Hippocampal formation (tissue), 2 donors: Measurements from ENCODE around the gene ZACN.
A peak's percentile ranks its signal among the peaks of the same experiment; 100 is the strongest.

Source experiments
- DNase-seq, 2 donors: peaks; one replicate each; lab custom pipeline; 2025; lab: John Stamatoyannopoulos, UW

ZACN gene

GRCh38 chr17:76102944-76103273 lies 23.9 kb downstream of the ZACN start:
- no peak for DNase-seq

- DNase-seq, result peak; percentile 86 to 87
Measured at GRCh38 chr17:76103274-76104139, 24.5 kb downstream of the ZACN start, which contains the start of gene EXOC7. TSS of gene EXOC7 (minus strand) at chr17:76103787. CDS start at chr17:76103692, 95 bp downstream.

- DNase-seq, result no peak
Measured at GRCh38 chr17:76104140-76104895, 25.3 kb downstream of the ZACN start.

GRCh38 chr17:76104896-76105231 lies 25.9 kb downstream of the ZACN start:
- no peak for DNase-seq

GRCh38 chr17:76106703-76107102 lies 27.7 kb downstream of the ZACN start:
- DNase-seq, result no peak

GRCh38 chr17:76107509-76107908 lies 28.5 kb downstream of the ZACN start:
- no peak for DNase-seq

- DNase-seq, result no peak
Measured at GRCh38 chr17:76111956-76112355, 33.0 kb downstream of the ZACN start.

GRCh38 chr17:76115138-76115754 lies 36.3 kb downstream of the ZACN start:
- DNase-seq, result no peak

- DNase-seq, result no peak
Measured at GRCh38 chr17:76119409-76120371, 40.7 kb downstream of the ZACN start.

GRCh38 chr17:76120658-76121008 lies 41.7 kb downstream of the ZACN start:
- DNase-seq, result no peak

- no peak for DNase-seq
Measured at GRCh38 chr17:76121932-76122430, 43.0 kb downstream of the ZACN start.

GRCh38 chr17:76122431-76123190 lies 43.6 kb downstream of the ZACN start:
- no peak for DNase-seq

- no peak for DNase-seq
Measured at GRCh38 chr17:76123191-76123499, 44.2 kb downstream of the ZACN start.

- DNase-seq, result no peak
Measured at GRCh38 chr17:76123749-76124581, 45.0 kb downstream of the ZACN start.

- DNase-seq, result no peak
Measured at GRCh38 chr17:76124582-76125390, 45.8 kb downstream of the ZACN start.

GRCh38 chr17:76125391-76125675 lies 46.4 kb downstream of the ZACN start:
- DNase-seq, result no peak

- DNase-seq, result no peak
Measured at GRCh38 chr17:76125922-76126321, 46.9 kb downstream of the ZACN start.

GRCh38 chr17:76130473-76130872 lies 51.5 kb downstream of the ZACN start:
- DNase-seq, result no peak

GRCh38 chr17:76131051-76131691 lies 52.2 kb downstream of the ZACN start:
- no peak for DNase-seq
